ENCODE measurements around the gene CHST2.

- TF ChIP-seq EZH2 (IDR thresholded peaks at IDR 0.05) (no peak), POLR2AphosphoS5 (IDR thresholded peaks at IDR 0.05; ENCODE audit: borderline replicate concordance, low read depth, low read length) (no peak)
Observed at GRCh38 chr3:143098032-143098764, 21.4 kb upstream of the CHST2 start.

Data from SK-N-MC (cell line).